ENCODE results near the gene IFI27L1.

The IFI27L1 gene

DNA sequence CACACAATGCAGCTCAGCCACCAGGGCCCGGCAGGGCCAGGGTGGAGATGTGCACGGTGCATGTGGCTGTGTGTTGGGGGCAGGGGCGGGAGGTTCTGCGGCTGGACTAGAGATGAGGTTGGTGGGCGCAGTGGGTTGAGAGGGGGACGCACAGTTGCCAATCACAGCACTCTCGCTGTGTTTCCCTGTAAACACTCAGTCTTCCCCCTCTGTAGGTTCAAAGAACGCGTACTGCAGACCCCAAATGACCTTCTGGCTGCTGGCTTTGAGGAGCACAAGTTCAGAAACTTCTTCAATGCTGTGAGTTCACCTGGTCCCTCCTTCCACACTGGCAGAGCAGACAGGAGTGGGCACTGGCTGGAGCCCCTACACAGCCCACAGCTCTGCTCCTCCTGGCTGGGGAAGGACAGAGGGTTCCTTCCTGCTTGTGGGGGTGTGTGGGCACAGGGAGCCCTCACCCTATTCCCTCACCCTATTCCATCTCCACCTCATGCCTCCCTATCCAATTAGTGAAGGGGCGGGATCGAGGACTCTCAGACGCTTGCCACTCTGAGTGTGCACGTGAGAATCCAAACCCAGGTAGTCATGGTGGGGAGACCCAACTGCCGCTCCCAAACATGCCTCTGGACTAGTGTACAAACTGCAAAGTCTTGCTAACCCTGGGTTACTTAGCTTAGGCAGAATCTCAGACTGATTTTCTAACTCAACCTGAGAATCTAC lies 37.2 kb upstream of the IFI27L1 start:
- no peak for DNase-seq (ENCODE audit: low spot score)

DNA sequence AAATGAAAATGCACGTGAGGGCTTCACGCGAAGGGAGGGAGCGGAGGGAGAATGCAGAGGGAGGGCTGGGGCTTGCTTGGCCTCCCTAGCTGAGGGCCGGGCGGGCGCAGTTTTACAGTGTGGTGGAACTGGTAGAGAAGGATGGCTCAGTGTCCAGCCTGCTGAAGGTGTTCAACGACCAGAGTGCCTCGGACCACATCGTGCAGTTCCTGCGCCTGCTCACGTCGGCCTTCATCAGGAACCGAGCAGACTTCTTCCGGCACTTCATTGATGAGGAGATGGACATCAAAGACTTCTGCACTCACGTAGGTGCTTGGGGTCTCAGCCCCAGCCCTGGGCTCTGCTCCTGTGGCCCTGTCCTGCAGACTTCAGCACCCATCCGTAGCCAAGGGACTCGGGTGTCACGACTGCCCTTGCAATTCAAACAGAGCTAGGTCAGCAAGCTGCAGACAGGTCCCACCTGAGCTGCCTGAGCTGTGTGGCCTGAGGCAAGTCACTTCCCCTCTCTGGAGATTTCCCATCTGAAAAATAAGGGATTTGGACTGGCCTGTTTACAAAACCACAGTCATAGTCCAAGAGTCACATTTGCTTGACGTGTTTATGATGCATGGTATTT lies 36.5 kb upstream of the IFI27L1 start:
- TF ChIP-seq, protein P1, sequence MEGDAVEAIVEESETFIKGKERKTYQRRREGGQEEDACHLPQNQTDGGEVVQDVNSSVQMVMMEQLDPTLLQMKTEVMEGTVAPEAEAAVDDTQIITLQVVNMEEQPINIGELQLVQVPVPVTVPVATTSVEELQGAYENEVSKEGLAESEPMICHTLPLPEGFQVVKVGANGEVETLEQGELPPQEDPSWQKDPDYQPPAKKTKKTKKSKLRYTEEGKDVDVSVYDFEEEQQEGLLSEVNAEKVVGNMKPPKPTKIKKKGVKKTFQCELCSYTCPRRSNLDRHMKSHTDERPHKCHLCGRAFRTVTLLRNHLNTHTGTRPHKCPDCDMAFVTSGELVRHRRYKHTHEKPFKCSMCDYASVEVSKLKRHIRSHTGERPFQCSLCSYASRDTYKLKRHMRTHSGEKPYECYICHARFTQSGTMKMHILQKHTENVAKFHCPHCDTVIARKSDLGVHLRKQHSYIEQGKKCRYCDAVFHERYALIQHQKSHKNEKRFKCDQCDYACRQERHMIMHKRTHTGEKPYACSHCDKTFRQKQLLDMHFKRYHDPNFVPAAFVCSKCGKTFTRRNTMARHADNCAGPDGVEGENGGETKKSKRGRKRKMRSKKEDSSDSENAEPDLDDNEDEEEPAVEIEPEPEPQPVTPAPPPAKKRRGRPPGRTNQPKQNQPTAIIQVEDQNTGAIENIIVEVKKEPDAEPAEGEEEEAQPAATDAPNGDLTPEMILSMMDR (IDR thresholded peaks at IDR 0.05; ENCODE audit: extremely low read depth, missing control alignments) = no peak
- DNase-seq (ENCODE audit: low spot score) = no peak

More for the DNA sequence above, 37.2 kb upstream of the IFI27L1 start:
- TF ChIP-seq, protein P1 (IDR thresholded peaks at IDR 0.05; ENCODE audit: extremely low read depth, missing control alignments) = no peak

DNA sequence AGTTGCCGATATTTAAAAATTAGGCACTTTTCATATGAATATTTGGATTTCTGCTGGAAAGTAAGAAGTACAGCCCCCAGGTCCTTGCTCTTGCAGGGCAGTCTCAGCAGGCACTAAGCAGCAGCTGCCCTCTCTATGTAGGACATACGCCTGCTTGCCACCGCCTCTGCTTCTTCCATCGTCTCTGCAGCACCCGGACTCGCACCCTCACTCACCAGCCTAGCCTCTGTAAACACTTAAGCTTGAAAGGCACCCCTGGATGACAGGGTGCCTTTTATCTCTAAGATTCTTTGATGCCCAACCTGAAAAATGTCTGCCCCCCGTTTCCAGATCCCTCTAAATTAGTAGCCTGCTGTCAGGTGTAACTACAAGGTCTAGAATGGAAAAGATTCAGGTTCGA lies 36.0 kb upstream of the IFI27L1 start:
- TF ChIP-seq, protein P1 (IDR thresholded peaks at IDR 0.05; ENCODE audit: extremely low read depth, missing control alignments) = no peak
- DNase-seq (ENCODE audit: low spot score) = no peak

DNA sequence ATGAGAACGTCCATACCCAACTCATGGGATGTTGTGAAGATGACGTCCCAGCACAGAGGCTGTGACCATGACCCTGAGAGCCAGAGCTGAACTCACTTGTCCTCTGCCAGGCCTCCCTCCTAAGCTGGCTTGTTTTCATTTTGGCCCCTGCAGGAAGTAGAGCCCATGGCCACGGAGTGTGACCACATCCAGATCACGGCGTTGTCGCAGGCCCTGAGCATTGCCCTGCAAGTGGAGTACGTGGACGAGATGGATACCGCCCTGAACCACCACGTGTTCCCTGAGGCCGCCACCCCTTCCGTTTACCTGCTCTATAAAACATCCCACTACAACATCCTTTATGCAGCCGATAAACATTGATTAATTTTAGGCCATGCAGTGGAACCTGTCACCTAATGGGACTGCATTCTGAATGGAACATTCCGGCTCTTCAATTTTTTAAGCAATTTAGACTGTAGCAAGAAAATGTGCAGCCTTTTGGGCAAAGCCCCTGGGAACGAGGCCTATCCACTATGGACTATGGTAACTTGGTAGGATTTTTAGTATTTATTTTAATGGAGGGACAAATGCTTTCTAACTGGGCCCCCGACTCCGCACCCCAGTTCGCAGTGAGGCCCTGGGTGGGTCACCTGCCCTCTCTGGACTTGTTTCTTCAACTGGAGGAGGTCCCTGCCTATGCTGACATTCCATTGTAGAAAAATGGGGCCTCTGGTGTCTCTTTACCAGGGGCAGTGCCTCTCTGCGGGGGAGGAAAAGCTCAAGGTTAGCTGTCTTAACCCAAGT lies 35.4 kb upstream of the IFI27L1 start:
- DNase-seq (ENCODE audit: low spot score) = no peak

DNA sequence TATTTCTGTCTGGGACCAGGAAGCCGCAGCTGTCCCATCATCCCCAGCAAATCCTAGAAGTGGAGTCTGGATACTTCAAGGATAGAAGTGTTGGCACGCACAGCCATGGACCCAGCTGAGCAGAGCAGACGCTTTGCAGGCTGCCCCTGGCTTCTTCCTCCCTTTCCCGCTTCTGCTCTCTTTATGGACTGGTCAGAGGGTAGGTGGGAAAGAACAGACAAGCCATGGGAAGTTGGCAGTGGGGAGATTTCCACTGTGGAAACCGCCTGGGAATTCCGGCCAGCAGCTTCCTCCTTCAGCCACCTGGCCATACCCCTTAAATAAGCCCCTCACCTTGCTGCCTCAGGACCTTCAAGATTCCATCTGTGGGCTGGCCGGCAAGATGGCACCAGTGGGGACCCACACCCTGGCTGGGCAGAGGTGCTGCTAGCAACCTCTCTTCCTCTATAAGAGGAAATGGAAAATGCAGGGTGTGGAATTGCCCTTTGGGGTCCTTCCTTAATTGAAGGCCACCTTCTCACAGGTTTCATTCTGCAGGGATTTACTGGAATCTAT lies 34.3 kb upstream of the IFI27L1 start:
- TF ChIP-seq, protein P1 (IDR thresholded peaks at IDR 0.05; ENCODE audit: extremely low read depth, missing control alignments) = no peak
- no peak for DNase-seq (ENCODE audit: low spot score)

More for the DNA sequence above, 35.4 kb upstream of the IFI27L1 start:
- TF ChIP-seq, protein P1 (IDR thresholded peaks at IDR 0.05; ENCODE audit: extremely low read depth, missing control alignments) = no peak

DNA sequence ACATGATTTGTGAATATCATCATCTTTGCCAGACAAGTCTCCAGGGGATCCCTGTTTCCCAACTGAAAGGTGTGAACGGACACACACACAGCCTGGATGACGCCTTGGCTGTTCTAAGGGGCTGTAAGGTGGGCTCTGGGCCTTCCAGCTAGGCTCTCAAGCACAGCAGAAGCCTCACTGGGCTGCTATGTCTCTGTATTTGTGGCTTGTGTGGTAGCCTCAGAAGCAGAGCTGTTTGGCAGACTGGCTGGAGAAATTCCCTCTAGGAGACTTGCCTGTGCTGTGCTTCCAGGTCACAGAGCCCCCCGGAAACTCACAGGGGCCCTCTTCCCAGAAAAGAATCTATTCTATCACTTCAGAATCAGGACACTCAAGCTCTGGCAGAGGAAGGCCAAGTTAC lies 33.5 kb upstream of the IFI27L1 start:
- TF ChIP-seq, protein P1 (IDR thresholded peaks at IDR 0.05; ENCODE audit: extremely low read depth, missing control alignments) = no peak
- DNase-seq (ENCODE audit: low spot score) = no peak
